ENCODE results near the gene UPK2.

The UPK2 gene

GRCh38 chr11:118933486-118933885 lies 22.6 kb upstream of the UPK2 start:
- no peak overlapping the region for H3K4me3 ChIP-seq (ENCODE audit: low read depth, low read length)
- no peak for DNase-seq
- TF ChIP-seq, protein P1, sequence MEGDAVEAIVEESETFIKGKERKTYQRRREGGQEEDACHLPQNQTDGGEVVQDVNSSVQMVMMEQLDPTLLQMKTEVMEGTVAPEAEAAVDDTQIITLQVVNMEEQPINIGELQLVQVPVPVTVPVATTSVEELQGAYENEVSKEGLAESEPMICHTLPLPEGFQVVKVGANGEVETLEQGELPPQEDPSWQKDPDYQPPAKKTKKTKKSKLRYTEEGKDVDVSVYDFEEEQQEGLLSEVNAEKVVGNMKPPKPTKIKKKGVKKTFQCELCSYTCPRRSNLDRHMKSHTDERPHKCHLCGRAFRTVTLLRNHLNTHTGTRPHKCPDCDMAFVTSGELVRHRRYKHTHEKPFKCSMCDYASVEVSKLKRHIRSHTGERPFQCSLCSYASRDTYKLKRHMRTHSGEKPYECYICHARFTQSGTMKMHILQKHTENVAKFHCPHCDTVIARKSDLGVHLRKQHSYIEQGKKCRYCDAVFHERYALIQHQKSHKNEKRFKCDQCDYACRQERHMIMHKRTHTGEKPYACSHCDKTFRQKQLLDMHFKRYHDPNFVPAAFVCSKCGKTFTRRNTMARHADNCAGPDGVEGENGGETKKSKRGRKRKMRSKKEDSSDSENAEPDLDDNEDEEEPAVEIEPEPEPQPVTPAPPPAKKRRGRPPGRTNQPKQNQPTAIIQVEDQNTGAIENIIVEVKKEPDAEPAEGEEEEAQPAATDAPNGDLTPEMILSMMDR (IDR thresholded peaks at IDR 0.05; ENCODE audit: low read depth, low read length, missing control alignments), result no peak
- H3K27ac ChIP-seq, result no peak overlapping the region
- in situ Hi-C loops (cut with HindIII; ENCODE audit: low pct_ligation_motif_present, low sequenced_read_pairs), result loop anchor here (25.0 kb wide), 1 partner anchor 221 kb away; no protein-coding TSS in a partner anchor
- H3K27me3 ChIP-seq (replicated peaks), result no peaks in the 10 kb centered on the region
- no peaks in the 10 kb centered on the region for H3K36me3 ChIP-seq (replicated peaks)

GRCh38 chr11:118935376-118935775 lies 20.7 kb upstream of the UPK2 start:
- DNase-seq, result no peak
- in situ Hi-C loops (cut with HindIII; ENCODE audit: low pct_ligation_motif_present, low sequenced_read_pairs), result loop anchor here (25.0 kb wide), 1 partner anchor 223 kb away; no protein-coding TSS in a partner anchor
- TF ChIP-seq, protein P1 (IDR thresholded peaks at IDR 0.05; ENCODE audit: low read depth, low read length, missing control alignments), result no peak

GRCh38 chr11:118938491-118939403 lies 17.4 kb upstream of the UPK2 start:
- H3K27ac ChIP-seq, result no peak overlapping the region
- DNase-seq, result peak; percentile 66
- H3K27me3 ChIP-seq (replicated peaks), result no peaks in the 10 kb centered on the region
- TF ChIP-seq, protein P1 (IDR thresholded peaks at IDR 0.05; ENCODE audit: low read depth, low read length, missing control alignments), result no peak
- H3K4me3 ChIP-seq (ENCODE audit: low read depth, low read length), result no peak overlapping the region
- in situ Hi-C loops (cut with HindIII; ENCODE audit: low pct_ligation_motif_present, low sequenced_read_pairs), result loop anchor here (25.0 kb wide), 1 partner anchor 226 kb away; no protein-coding TSS in a partner anchor
- no peaks in the 10 kb centered on the region for H3K36me3 ChIP-seq (replicated peaks)

More at GRCh38 chr11:118935376-118935775, 20.7 kb upstream of the UPK2 start:
- no peaks in the 10 kb centered on the region for H3K27me3 ChIP-seq (replicated peaks)
- H3K36me3 ChIP-seq (replicated peaks), result no peaks in the 10 kb centered on the region
- no peak overlapping the region for H3K4me3 ChIP-seq (ENCODE audit: low read depth, low read length)
- no peak overlapping the region for H3K27ac ChIP-seq

DNA sequence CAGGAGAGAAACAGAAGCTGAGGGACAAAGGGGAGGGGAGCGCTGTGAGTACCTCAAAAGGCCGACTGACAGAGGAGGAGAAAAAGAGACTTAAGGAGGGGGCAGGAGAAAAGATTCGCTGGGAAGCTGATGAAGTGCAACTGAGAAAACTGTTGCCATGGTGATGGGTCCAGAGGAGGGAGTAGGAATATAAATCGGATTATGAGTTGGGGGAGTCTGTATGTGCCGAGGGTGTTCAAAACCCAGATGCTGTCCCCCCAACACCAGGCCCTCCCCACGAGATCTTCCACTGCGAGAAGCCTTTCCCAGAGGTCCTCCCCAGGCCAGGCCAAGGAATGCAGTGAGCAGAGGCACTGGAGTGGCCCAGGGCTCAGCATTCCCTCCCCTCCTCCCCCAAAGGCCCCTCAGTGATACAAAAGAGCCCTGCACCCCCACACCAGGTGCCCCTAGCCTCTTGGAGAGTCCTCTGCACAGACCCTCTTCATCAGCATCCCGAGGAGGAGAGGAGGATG lies 16.6 kb upstream of the UPK2 start:
- no peaks in the 10 kb centered on the region for H3K27me3 ChIP-seq (replicated peaks)
- TF ChIP-seq, protein P1 (IDR thresholded peaks at IDR 0.05; ENCODE audit: low read depth, low read length, missing control alignments), result no peak
- H3K4me3 ChIP-seq (ENCODE audit: low read depth, low read length), result no peak overlapping the region
- H3K36me3 ChIP-seq (replicated peaks), result no peaks in the 10 kb centered on the region
- DNase-seq, result no peak
- no peak overlapping the region for H3K27ac ChIP-seq
- in situ Hi-C loops (cut with HindIII; ENCODE audit: low pct_ligation_motif_present, low sequenced_read_pairs), result loop anchor here (25.0 kb wide), 1 partner anchor 227 kb away; no protein-coding TSS in a partner anchor

- in situ Hi-C loops (cut with HindIII; ENCODE audit: low pct_ligation_motif_present, low sequenced_read_pairs), result loop anchor here (25.0 kb wide), 1 partner anchor 228 kb away; no protein-coding TSS in a partner anchor
- H3K27ac ChIP-seq, result no peak overlapping the region
- no peaks in the 10 kb centered on the region for H3K36me3 ChIP-seq (replicated peaks)
- no peak for DNase-seq
- H3K27me3 ChIP-seq (replicated peaks), result no peaks in the 10 kb centered on the region
- H3K4me3 ChIP-seq (ENCODE audit: low read depth, low read length), result no peak overlapping the region
- TF ChIP-seq, protein P1 (IDR thresholded peaks at IDR 0.05; ENCODE audit: low read depth, low read length, missing control alignments), result no peak
These were observed 16.0 kb upstream of the UPK2 start for GRCh38 chr11:118939953-118940598.
